GM12864 (cell line): Measurements from ENCODE around the gene KRT76.

ENCODE experiments used
- DNase-seq: peaks from one replicate; pipeline ENCODE4 v3.0.0-alpha.2; 2011; ENCODE audit warnings: low read depth
- H3K4me3 ChIP-seq: 2 replicates; pipeline ENCODE4 v1.5.1; 2011; ENCODE audit warnings: mild to moderate bottlenecking, low read depth, low read length, control low read depth
- CTCF ChIP-seq: IDR thresholded peaks from 2 replicates; pipeline ENCODE4 v1.5.1; 2011; ENCODE audit warnings: low read depth, mild to moderate bottlenecking, moderate library complexity, low read length, control low read depth, inconsistent platforms; ENCODE audit errors: missing control alignments

Gene KRT76

GRCh38 chr12:52778833-52779232 lies 1.7 kb upstream of the KRT76 start:
- DNase-seq: no peak
- TF ChIP-seq CTCF: no peak
- H3K4me3 ChIP-seq: no peak overlapping the region

- no peak for DNase-seq
- H3K4me3 ChIP-seq: no peak overlapping the region
- TF ChIP-seq CTCF: no peak
These were observed 421 bp upstream of the KRT76 start for GRCh38 chr12:52777566-52777965.

GRCh38 chr12:52776435-52776834 lies 710 bp downstream of the KRT76 start:
- no peak for TF ChIP-seq CTCF
- DNase-seq: no peak
- no peak overlapping the region for H3K4me3 ChIP-seq

- H3K4me3 ChIP-seq: no peak overlapping the region
- no peak for TF ChIP-seq CTCF
- no peak for DNase-seq
These were observed 2.4 kb downstream of the KRT76 start for GRCh38 chr12:52774629-52775250.

GRCh38 chr12:52772772-52773171 lies 4.4 kb downstream of the KRT76 start:
- DNase-seq: no peak
- no peak for TF ChIP-seq CTCF
- H3K4me3 ChIP-seq: no peak overlapping the region

GRCh38 chr12:52772188-52772587 lies 5.0 kb downstream of the KRT76 start:
- DNase-seq: no peak
- H3K4me3 ChIP-seq: no peak overlapping the region
- TF ChIP-seq CTCF: no peak

- no peak for DNase-seq
- no peak overlapping the region for H3K4me3 ChIP-seq
- no peak for TF ChIP-seq CTCF
These were observed 5.6 kb downstream of the KRT76 start for GRCh38 chr12:52771505-52771904.
